H1 (cell line): Measurements from ENCODE around the gene THAP10.

ENCODE experiments used
- BRCA1 ChIP-seq: IDR thresholded peaks from 2 replicates; pipeline ENCODE4 v1.6.1; 2012; ENCODE audit warnings: low read depth, low read length, improper control_type of control experiment
- E2F6 ChIP-seq: IDR thresholded peaks from 2 replicates; pipeline ENCODE4 v1.6.1; 2012; ENCODE audit warnings: inconsistent platforms
- EP300 ChIP-seq, 2 experiments: IDR thresholded peaks; 1 replicate in 1 of 2; 2 replicates in 1 of 2; pipeline ENCODE4 v1.6.1; 2011 to 2012; ENCODE audit warnings: low read depth in 2 of 2, low read length in 2 of 2, mild to moderate bottlenecking in 2 of 2, borderline replicate concordance in 1 of 2, inconsistent platforms in 1 of 2, moderate library complexity in 1 of 2
- HDAC2 ChIP-seq, 2 experiments: fragments of 300-600 bp in 1 of 2; sonication (generic) in 1 of 2; IDR thresholded peaks; 2 replicates each; pipeline ENCODE4 v1.6.1; 2011 to 2012; ENCODE audit warnings: low read depth in 2 of 2, low read length in 2 of 2, mild to moderate bottlenecking in 2 of 2, moderate library complexity in 2 of 2, borderline replicate concordance in 1 of 2, inconsistent platforms in 1 of 2
- POLR2AphosphoS5 ChIP-seq: IDR thresholded peaks from 2 replicates; pipeline ENCODE4 v1.6.1; 2011; ENCODE audit warnings: low read depth, low read length
- RXRA ChIP-seq: IDR thresholded peaks from 2 replicates; pipeline ENCODE4 v1.6.1; 2011; ENCODE audit warnings: low read depth, mild to moderate bottlenecking, low read length, moderate library complexity; ENCODE audit not compliant: insufficient read depth
- SIN3A ChIP-seq, 2 experiments: IDR thresholded peaks in 1 of 2; conservative IDR thresholded peaks in 1 of 2; 2 replicates each; pipeline ENCODE4 v1.6.1; 2011 to 2012; ENCODE audit warnings: low read length in 2 of 2, improper control_type of control experiment in 1 of 2, low read depth in 1 of 2, mild to moderate bottlenecking in 1 of 2
- SP1 ChIP-seq: IDR thresholded peaks from 2 replicates; pipeline ENCODE4 v1.6.1; 2011; ENCODE audit warnings: low read depth, low read length
- TF ChIP-seq, protein P1 (sequence below), 3 experiments: IDR thresholded peaks; 1 replicate in 2 of 3; 2 replicates in 1 of 3; pipeline versions ENCODE4 v1.5.1 to v1.6.1; 2011; ENCODE audit warnings: low read length in 3 of 3, mild to moderate bottlenecking in 3 of 3, inconsistent platforms in 2 of 3, low read depth in 1 of 3, moderate library complexity in 1 of 3; ENCODE audit not compliant: insufficient read depth in 1 of 3; ENCODE audit errors: control extremely low read depth in 1 of 3
- TF ChIP-seq, protein P2 (sequence below): IDR thresholded peaks from 2 replicates; pipeline ENCODE4 v1.6.1; 2011; ENCODE audit warnings: low read length, improper control_type of control experiment

DNA sequence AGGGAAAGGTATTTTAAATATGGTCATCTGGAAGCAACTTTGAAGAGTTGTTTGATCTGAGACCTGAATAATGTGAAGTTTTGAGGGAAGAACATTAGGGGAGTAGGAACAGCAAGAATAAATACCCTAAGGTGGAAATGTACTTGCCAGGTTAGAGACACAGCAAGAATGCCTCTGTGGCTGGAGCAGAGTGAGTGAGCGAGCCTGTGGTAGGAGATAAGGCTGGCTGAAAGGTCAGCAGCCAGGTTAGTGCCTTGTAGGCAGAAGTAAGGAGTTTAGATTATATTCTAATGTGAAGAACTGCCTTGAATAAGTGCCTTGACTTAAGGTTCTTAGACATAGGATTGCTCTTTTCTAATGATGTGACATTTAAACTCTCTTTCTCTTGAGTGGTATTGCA lies 18.7 kb upstream of the THAP10 start:
- TF ChIP-seq SP1 = no peak
- TF ChIP-seq EP300 (IDR thresholded peaks at IDR 0.05; ENCODE audit: borderline replicate concordance in 1 of 2, low read depth in 2 of 2, low read length in 2 of 2) = no peak
- TF ChIP-seq, protein P1, sequence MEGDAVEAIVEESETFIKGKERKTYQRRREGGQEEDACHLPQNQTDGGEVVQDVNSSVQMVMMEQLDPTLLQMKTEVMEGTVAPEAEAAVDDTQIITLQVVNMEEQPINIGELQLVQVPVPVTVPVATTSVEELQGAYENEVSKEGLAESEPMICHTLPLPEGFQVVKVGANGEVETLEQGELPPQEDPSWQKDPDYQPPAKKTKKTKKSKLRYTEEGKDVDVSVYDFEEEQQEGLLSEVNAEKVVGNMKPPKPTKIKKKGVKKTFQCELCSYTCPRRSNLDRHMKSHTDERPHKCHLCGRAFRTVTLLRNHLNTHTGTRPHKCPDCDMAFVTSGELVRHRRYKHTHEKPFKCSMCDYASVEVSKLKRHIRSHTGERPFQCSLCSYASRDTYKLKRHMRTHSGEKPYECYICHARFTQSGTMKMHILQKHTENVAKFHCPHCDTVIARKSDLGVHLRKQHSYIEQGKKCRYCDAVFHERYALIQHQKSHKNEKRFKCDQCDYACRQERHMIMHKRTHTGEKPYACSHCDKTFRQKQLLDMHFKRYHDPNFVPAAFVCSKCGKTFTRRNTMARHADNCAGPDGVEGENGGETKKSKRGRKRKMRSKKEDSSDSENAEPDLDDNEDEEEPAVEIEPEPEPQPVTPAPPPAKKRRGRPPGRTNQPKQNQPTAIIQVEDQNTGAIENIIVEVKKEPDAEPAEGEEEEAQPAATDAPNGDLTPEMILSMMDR (IDR thresholded peaks at IDR 0.05; ENCODE audit: control extremely low read depth in 1 of 3, insufficient read depth in 1 of 3, low read depth in 1 of 3, low read length in 3 of 3) = no peak
- no peak for TF ChIP-seq SIN3A (conservative IDR thresholded peaks at IDR 0.05 in 1 of 2, IDR thresholded peaks at IDR 0.05 in 1 of 2; ENCODE audit: low read depth in 1 of 2, low read length in 2 of 2)
- TF ChIP-seq, protein P2, sequence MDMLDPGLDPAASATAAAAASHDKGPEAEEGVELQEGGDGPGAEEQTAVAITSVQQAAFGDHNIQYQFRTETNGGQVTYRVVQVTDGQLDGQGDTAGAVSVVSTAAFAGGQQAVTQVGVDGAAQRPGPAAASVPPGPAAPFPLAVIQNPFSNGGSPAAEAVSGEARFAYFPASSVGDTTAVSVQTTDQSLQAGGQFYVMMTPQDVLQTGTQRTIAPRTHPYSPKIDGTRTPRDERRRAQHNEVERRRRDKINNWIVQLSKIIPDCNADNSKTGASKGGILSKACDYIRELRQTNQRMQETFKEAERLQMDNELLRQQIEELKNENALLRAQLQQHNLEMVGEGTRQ = no peak
- TF ChIP-seq RXRA = no peak
- no peak for TF ChIP-seq BRCA1
- no peak for TF ChIP-seq POLR2AphosphoS5
- no peak for TF ChIP-seq E2F6
- TF ChIP-seq HDAC2 (IDR thresholded peaks at IDR 0.05; ENCODE audit: borderline replicate concordance in 1 of 2, low read depth in 2 of 2, low read length in 2 of 2) = no peak
